ENCODE data around the gene RGS16.

RGS16 gene

GRCh38 chr1:182569939-182570610 is 34.1 kb downstream of the RGS16 start:
- H3K4me3 ChIP-seq (ENCODE audit: low read depth in 1 of 2, low read length in 2 of 2): no peak overlapping the region
- H3K79me2 ChIP-seq (ENCODE audit: insufficient read depth, low read length): no peaks in the 10 kb centered on the region
- H3K4me2 ChIP-seq (ENCODE audit: insufficient read depth, low read length): no peak overlapping the region
- no peak for ATAC-seq (ENCODE audit: insufficient read depth, low read depth)
- DNase-seq: no peak
- no peaks in the 10 kb centered on the region for H3K27me3 ChIP-seq (ENCODE audit: insufficient read depth, low read length, poor library complexity)
- peaks cover 7% of the 10 kb centered on the region for H3K36me3 ChIP-seq (ENCODE audit: insufficient read depth, low read length)
- H3K27ac ChIP-seq (ENCODE audit: low read length): no peak overlapping the region
- H4K20me1 ChIP-seq (ENCODE audit: insufficient read depth, low read length): no peaks in the 10 kb centered on the region
- TF ChIP-seq EZH2 (IDR thresholded peaks at IDR 0.05; ENCODE audit: borderline replicate concordance, low read depth, low read length, severe bottlenecking) (no peak), CTCF (IDR thresholded peaks at IDR 0.05; ENCODE audit: borderline replicate concordance, extremely low read depth, low read length, poor library complexity, severe bottlenecking) (no peak)
- no peak overlapping the region for H3K9ac ChIP-seq (ENCODE audit: low read depth, low read length)
- H3K9me3 ChIP-seq (ENCODE audit: insufficient read depth, low read length, severe bottlenecking): no peaks in the 10 kb centered on the region
- no peaks in the 10 kb centered on the region for H3K4me1 ChIP-seq (ENCODE audit: insufficient read depth, low read length)
- no peak overlapping the region for H2AFZ ChIP-seq (ENCODE audit: low read depth, low read length)

GRCh38 chr1:182568647-182569284 is 35.4 kb downstream of the RGS16 start:
- Histone ChIP-seq H3K4me2 (ENCODE audit: insufficient read depth, low read length) (no peak overlapping the region), H3K9me3 (ENCODE audit: insufficient read depth, low read length, severe bottlenecking) (no peaks in the 10 kb centered on the region), H3K79me2 (ENCODE audit: insufficient read depth, low read length) (no peaks in the 10 kb centered on the region), H3K27me3 (ENCODE audit: insufficient read depth, low read length, poor library complexity) (no peaks in the 10 kb centered on the region), H2AFZ (ENCODE audit: low read depth, low read length) (no peak overlapping the region), H3K4me1 (ENCODE audit: insufficient read depth, low read length) (no peaks in the 10 kb centered on the region), H3K9ac (ENCODE audit: low read depth, low read length) (no peak overlapping the region), H3K27ac (ENCODE audit: low read length) (no peak overlapping the region), H4K20me1 (ENCODE audit: insufficient read depth, low read length) (no peaks in the 10 kb centered on the region), H3K36me3 (ENCODE audit: insufficient read depth, low read length) (no peaks in the 10 kb centered on the region), H3K4me3 (ENCODE audit: low read depth in 1 of 2, low read length in 2 of 2) (no peak overlapping the region)
- ATAC-seq (ENCODE audit: insufficient read depth, low read depth): no peak
- no peak for TF ChIP-seq EZH2 (IDR thresholded peaks at IDR 0.05; ENCODE audit: borderline replicate concordance, low read depth, low read length, severe bottlenecking)
- no peak for TF ChIP-seq CTCF (IDR thresholded peaks at IDR 0.05; ENCODE audit: borderline replicate concordance, extremely low read depth, low read length, poor library complexity, severe bottlenecking)
- no peak for DNase-seq

- H3K27me3 ChIP-seq (ENCODE audit: insufficient read depth, low read length, poor library complexity): no peaks in the 10 kb centered on the region
- H4K20me1 ChIP-seq (ENCODE audit: insufficient read depth, low read length): no peaks in the 10 kb centered on the region
- no peak overlapping the region for H2AFZ ChIP-seq (ENCODE audit: low read depth, low read length)
- no peaks in the 10 kb centered on the region for H3K79me2 ChIP-seq (ENCODE audit: insufficient read depth, low read length)
- no peaks in the 10 kb centered on the region for H3K4me1 ChIP-seq (ENCODE audit: insufficient read depth, low read length)
- H3K36me3 ChIP-seq (ENCODE audit: insufficient read depth, low read length): no peaks in the 10 kb centered on the region
- DNase-seq (no peak), ATAC-seq (ENCODE audit: insufficient read depth, low read depth) (no peak)
- no peak overlapping the region for H3K9ac ChIP-seq (ENCODE audit: low read depth, low read length)
- no peak for TF ChIP-seq CTCF (IDR thresholded peaks at IDR 0.05; ENCODE audit: borderline replicate concordance, extremely low read depth, low read length, poor library complexity, severe bottlenecking)
- no peak for TF ChIP-seq EZH2 (IDR thresholded peaks at IDR 0.05; ENCODE audit: borderline replicate concordance, low read depth, low read length, severe bottlenecking)
- no peak overlapping the region for H3K27ac ChIP-seq (ENCODE audit: low read length)
- H3K4me3 ChIP-seq (ENCODE audit: low read depth in 1 of 2, low read length in 2 of 2): no peak overlapping the region
- H3K9me3 ChIP-seq (ENCODE audit: insufficient read depth, low read length, severe bottlenecking): no peaks in the 10 kb centered on the region
- H3K4me2 ChIP-seq (ENCODE audit: insufficient read depth, low read length): no peak overlapping the region
Measured at GRCh38 chr1:182567629-182568028, 36.6 kb downstream of the RGS16 start.
